HG03025 (cell line): ENCODE results near the gene TCFL5.
"Not testable (repeated sequence)": the region's sequence is repeated elsewhere in the genome, so short reads cannot be mapped to it uniquely, and the experiment has no call there.

Experiments used
- ATAC-seq: cut with Tn5 transposase; IDR thresholded peaks from one replicate; pipeline ENCODE4 v1.9.1; 2021; ENCODE audit warnings: mild to moderate bottlenecking, moderate library complexity; ENCODE audit not compliant: unreplicated experiment, low FRiP score

The TCFL5 gene

GRCh38 chr20:62880935-62881661, 19.5 kb upstream of the TCFL5 start:
- ATAC-seq: no peak

- no peak for ATAC-seq
Measured at GRCh38 chr20:62880147-62880934, 18.7 kb upstream of the TCFL5 start.

- no peak for ATAC-seq
Measured at GRCh38 chr20:62879275-62880146, 17.9 kb upstream of the TCFL5 start.

GRCh38 chr20:62878244-62879038, 16.8 kb upstream of the TCFL5 start:
- no peak for ATAC-seq

- ATAC-seq: no peak
Measured at GRCh38 chr20:62876902-62877816, 15.5 kb upstream of the TCFL5 start.

GRCh38 chr20:62876501-62876901, 14.9 kb upstream of the TCFL5 start:
- ATAC-seq: no peak

GRCh38 chr20:62875419-62876361, 14.1 kb upstream of the TCFL5 start:
- ATAC-seq: no peak

- ATAC-seq: no peak
Measured at GRCh38 chr20:62874964-62875344, 13.3 kb upstream of the TCFL5 start.

GRCh38 chr20:62873681-62874031, 12.0 kb upstream of the TCFL5 start:
- ATAC-seq: not testable (repeated sequence)

- no peak for ATAC-seq
Measured at GRCh38 chr20:62873280-62873679, 11.7 kb upstream of the TCFL5 start.

GRCh38 chr20:62872862-62873261, 11.2 kb upstream of the TCFL5 start:
- no peak for ATAC-seq

- no peak for ATAC-seq
Measured at GRCh38 chr20:62872184-62872847, 10.7 kb upstream of the TCFL5 start.

- no peak for ATAC-seq
Measured at GRCh38 chr20:62864207-62864606, 2.6 kb upstream of the TCFL5 start.

- peak; percentile 21 for ATAC-seq
Measured at GRCh38 chr20:62860924-62861691, 514 bp downstream of the TCFL5 start.

GRCh38 chr20:62860391-62860923, 1.2 kb downstream of the TCFL5 start:
- ATAC-seq: no peak

- ATAC-seq: no peak
Measured at GRCh38 chr20:62859721-62860120, 1.9 kb downstream of the TCFL5 start.
